Transverse colon (tissue), 4 donors: ENCODE measurements around the gene TMEM254. TPM values are rescaled to one million over a fixed set of nuclear protein-coding genes. Genes with fewer than 3 reads are reported as not detected.

Source experiments
- DNase-seq: peaks from one replicate; pipeline ENCODE4 v3.0.0-alpha.2; 2019
- H3K27ac ChIP-seq, 4 donors: fragments of 200-600 bp; sonication (generic); 2 replicates each; pipeline ENCODE4 v1.5.1; 2016 to 2018; ENCODE audit warnings: inconsistent platforms in 4 of 4
- H3K27me3 ChIP-seq: fragments of 200-600 bp; sonication (generic); 2 replicates; pipeline ENCODE4 v1.5.1; 2017; ENCODE audit warnings: inconsistent platforms
- H3K36me3 ChIP-seq, 4 donors: fragments of 200-600 bp; sonication (generic); 2 replicates each; pipeline ENCODE4 v1.5.1; 2017 to 2019; ENCODE audit warnings: inconsistent platforms in 4 of 4
- H3K4me1 ChIP-seq, 4 donors: fragments of 200-600 bp; sonication (generic); 2 replicates each; pipeline ENCODE4 v1.5.1; 2017 to 2020; ENCODE audit warnings: inconsistent platforms in 4 of 4
- H3K4me3 ChIP-seq, 4 donors: fragments of 200-600 bp; sonication (generic); 1 replicate in 1 of 4; 2 replicates in 3 of 4; pipeline versions ENCODE4 v1.5.1 to v1.6.1; 2017 to 2019; ENCODE audit warnings: inconsistent platforms in 4 of 4
- H3K9me3 ChIP-seq, 2 donors: fragments of 200-600 bp; sonication (generic); 2 replicates each; pipeline ENCODE4 v1.5.1; 2017 to 2019; ENCODE audit warnings: inconsistent platforms in 2 of 2
- EP300 ChIP-seq: sonication (generic); formaldehyde crosslinking; IDR thresholded peaks from one replicate; pipeline ENCODE4 v1.6.1; 2017; ENCODE audit warnings: antibody characterized with exemption, low read depth
- POLR2A ChIP-seq: fragments of 450-650 bp; IDR thresholded peaks from one replicate; pipeline ENCODE4 v1.6.1; 2016; ENCODE audit warnings: antibody characterized with exemption, mild to moderate bottlenecking, moderate library complexity
- POLR2AphosphoS5 ChIP-seq, 3 donors: sonication (generic); formaldehyde crosslinking; IDR thresholded peaks; one replicate each; pipeline ENCODE4 v1.6.1; 2016; ENCODE audit warnings: antibody characterized with exemption in 3 of 3
- WGBS, 2 donors: methylation state at CpG; one replicate each; pipeline ENCODE4 v1.1.5; 2018; ENCODE audit warnings: low coverage in 1 of 2; 5-methylcytosine and 5-hydroxymethylcytosine counted together
- in situ Hi-C, 4 donors: fragments of 200-750 bp; cut with MboI; loops; one replicate each; pipeline versions ENCODE4 v1.15.0 to v1.15.1; 2017; ENCODE audit warnings: low sequenced_read_pairs in 3 of 4, low pct_ligation_motif_present in 1 of 4, low pct_unique_long_range_greater_than_20kb in 1 of 4
- intact Hi-C: fragments of 100-400 bp; cut with DNase I; formaldehyde crosslinking; loops from one replicate; pipeline ENCODE4 v1.15.1; 2023; ENCODE audit warnings: low total_unique reads
- total RNA-seq, 4 donors: library from RNA; depleted of rRNA; stranded (reverse); fragments of >200 nt; gene quantifications; one replicate each; pipeline ENCODE4 v1.1.0, GENCODE V29; 2016
- TF ChIP-seq, protein P1 (sequence below), 5 experiments: fragments of 200-600 bp in 3 of 5; fragments of 450-650 bp in 2 of 5; sonication (generic) in 3 of 5; IDR thresholded peaks; 1 replicate in 2 of 5; 2 replicates in 3 of 5; pipeline ENCODE4 v1.5.1; 2016 to 2017; ENCODE audit warnings: antibody characterized with exemption in 5 of 5, inconsistent platforms in 3 of 5, mild to moderate bottlenecking in 2 of 5, moderate library complexity in 1 of 5

Gene TMEM254
- total RNA-seq, 4 donors from 2014 or later: 3.0 to 33.7 (median 10.4) TPM

DNA sequence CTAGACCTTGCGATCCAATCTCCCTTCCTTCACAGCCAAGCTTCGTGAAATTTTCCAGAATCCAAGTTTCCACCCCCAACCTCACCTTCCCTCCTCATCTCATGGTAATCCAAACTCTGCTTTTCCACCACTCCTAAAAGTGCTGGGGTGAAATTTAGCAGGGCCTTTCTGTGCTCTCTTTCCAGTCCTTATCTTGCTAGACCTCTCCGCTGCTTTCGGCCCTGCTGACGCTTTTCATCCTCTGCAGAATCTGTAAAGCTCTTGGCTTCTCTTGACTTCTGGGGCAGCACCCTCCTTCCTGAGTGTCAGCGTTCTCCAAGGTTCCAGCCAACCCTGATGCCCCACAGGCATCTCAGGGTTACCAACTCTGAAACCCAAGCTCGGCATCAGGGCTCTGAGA, 61.8 kb downstream of the TMEM254 start:
- intact Hi-C loops (no loop called here), in situ Hi-C loops (no loop called here)
- no peak for DNase-seq
- no peaks in the 10 kb centered on the region for H3K36me3 ChIP-seq
- H3K4me1 ChIP-seq: peaks cover 12 to 19% (median 14%) of the 10 kb centered on the region in 4 donors
- H3K27me3 ChIP-seq: peaks cover 29% of the 10 kb centered on the region
- TF ChIP-seq, protein P1, sequence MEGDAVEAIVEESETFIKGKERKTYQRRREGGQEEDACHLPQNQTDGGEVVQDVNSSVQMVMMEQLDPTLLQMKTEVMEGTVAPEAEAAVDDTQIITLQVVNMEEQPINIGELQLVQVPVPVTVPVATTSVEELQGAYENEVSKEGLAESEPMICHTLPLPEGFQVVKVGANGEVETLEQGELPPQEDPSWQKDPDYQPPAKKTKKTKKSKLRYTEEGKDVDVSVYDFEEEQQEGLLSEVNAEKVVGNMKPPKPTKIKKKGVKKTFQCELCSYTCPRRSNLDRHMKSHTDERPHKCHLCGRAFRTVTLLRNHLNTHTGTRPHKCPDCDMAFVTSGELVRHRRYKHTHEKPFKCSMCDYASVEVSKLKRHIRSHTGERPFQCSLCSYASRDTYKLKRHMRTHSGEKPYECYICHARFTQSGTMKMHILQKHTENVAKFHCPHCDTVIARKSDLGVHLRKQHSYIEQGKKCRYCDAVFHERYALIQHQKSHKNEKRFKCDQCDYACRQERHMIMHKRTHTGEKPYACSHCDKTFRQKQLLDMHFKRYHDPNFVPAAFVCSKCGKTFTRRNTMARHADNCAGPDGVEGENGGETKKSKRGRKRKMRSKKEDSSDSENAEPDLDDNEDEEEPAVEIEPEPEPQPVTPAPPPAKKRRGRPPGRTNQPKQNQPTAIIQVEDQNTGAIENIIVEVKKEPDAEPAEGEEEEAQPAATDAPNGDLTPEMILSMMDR (IDR thresholded peaks at IDR 0.05): no peak
- no peak for TF ChIP-seq POLR2A
- TF ChIP-seq EP300: no peak
- no peak for TF ChIP-seq POLR2AphosphoS5 (IDR thresholded peaks at IDR 0.05)
- H3K27ac ChIP-seq: no peak overlapping the region
- 80 to 87% methylated on average over 2 to 7 of the region's 7 CpGs for WGBS, 2 donors
- no peaks in the 10 kb centered on the region for H3K9me3 ChIP-seq
- H3K4me3 ChIP-seq: no peak overlapping the region

DNA sequence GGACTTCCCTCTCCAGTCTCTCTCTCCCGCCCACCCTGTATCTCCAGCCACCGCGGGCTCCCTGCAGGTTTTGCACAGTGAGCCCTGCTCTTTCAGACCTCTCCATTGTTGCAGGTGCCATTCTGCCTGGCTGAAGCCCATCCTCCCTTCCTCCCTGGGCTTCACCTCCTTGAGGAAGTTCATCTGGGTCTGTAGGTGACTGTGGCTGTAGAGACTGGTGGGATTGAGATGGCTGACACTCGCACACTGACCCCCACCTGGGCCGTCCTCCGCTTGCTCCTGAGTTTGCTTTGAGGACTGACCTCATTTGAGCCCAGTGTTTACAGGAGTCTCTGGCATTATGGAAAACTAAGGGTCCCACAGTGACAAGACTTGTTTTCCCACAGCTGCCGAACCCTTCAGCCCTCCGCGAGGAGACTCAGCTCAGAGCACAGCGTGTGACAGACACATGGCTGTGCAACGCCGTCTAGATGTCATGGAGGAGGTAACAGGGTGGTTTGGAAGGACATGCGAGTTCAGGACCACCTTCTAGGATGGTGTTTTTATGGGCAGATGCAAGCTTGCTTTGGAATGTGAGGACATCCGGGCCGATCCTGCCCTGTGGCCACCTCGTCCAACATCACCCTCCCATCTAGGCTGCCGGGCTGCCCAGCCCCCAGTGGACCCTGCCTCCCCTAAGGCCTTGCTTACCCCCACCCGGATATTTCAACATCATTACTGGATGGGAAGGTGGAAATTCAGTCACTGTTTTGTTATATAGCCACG, 63.4 kb downstream of the TMEM254 start:
- Histone ChIP-seq H3K4me1 (peaks cover 12 to 19% (median 14%) of the 10 kb centered on the region in 4 donors), H3K27me3 (peaks cover 23% of the 10 kb centered on the region), H3K36me3 (no peaks in the 10 kb centered on the region), H3K4me3 (no peak overlapping the region), H3K27ac (no peak overlapping the region), H3K9me3 (no peaks in the 10 kb centered on the region)
- DNase-seq: no peak
- 54% methylated on average over 16 of the region's 19 CpGs; no CpG with 5 or more reads in 1 of the 2 donors for WGBS, 2 donors
- in situ Hi-C loops: no loop called here
- TF ChIP-seq POLR2A (no peak), POLR2AphosphoS5 (IDR thresholded peaks at IDR 0.05) (peak in 1 of 3 donors; percentile 3), EP300 (no peak)
- TF ChIP-seq, protein P1 (IDR thresholded peaks at IDR 0.05): no peak
- intact Hi-C loops: no loop called here

Other genes with a start within 250 kb of the TMEM254 start
- not detected for gene SFTPD, start 129.6 kb upstream of the TMEM254 start, total RNA-seq
- 1 to 10 TPM in 3 of 4 donors, not detected in 1; 1.7 to 6.6 (median 5.7) TPM for gene PLAC9, start 54.1 kb downstream of the TMEM254 start, total RNA-seq
- 100 to 1,000 TPM; 134 to 247 (median 219) TPM for gene ANXA11, start 126.9 kb downstream of the TMEM254 start, total RNA-seq
- 1 to 10 TPM in 1 of 4 donors, under 1 TPM in 1, not detected in 2; 0.14 to 1.5 TPM for gene MAT1A, start 211.0 kb downstream of the TMEM254 start, total RNA-seq